Skeletal muscle cell (primary cell): ENCODE measurements around the gene SH3YL1.

Source experiments
- DNase-seq: peaks from one replicate; pipeline ENCODE4 v3.0.0-alpha.2; 2010; ENCODE audit warnings: low read depth
- H3K4me3 ChIP-seq: 2 replicates; pipeline ENCODE4 v1.5.1; 2011; ENCODE audit warnings: low read depth, mild to moderate bottlenecking, control low read depth, low read length, moderate library complexity

The SH3YL1 gene

DNA sequence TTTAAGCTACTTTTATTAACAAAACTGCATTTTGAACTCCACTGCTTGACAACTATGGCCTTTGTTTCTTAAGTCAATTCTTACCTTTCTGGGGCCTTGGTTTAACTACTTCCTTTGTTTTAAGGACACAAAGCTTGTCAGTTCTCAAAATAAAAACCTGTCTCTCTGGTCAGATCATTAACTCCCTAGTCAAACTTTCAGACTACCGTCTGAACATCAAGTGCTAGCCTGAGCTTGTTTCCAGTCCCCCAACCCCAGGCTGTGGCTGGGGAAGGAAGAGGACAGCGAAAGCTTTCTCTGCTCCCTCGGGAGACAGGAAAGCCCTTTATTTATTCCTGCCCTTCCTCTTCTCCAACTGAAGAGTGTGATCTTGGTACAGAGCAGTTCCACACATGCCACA is 1.7 kb downstream of the SH3YL1 start:
- H3K4me3 ChIP-seq, result no peak overlapping the region
- DNase-seq, result no peak

DNA sequence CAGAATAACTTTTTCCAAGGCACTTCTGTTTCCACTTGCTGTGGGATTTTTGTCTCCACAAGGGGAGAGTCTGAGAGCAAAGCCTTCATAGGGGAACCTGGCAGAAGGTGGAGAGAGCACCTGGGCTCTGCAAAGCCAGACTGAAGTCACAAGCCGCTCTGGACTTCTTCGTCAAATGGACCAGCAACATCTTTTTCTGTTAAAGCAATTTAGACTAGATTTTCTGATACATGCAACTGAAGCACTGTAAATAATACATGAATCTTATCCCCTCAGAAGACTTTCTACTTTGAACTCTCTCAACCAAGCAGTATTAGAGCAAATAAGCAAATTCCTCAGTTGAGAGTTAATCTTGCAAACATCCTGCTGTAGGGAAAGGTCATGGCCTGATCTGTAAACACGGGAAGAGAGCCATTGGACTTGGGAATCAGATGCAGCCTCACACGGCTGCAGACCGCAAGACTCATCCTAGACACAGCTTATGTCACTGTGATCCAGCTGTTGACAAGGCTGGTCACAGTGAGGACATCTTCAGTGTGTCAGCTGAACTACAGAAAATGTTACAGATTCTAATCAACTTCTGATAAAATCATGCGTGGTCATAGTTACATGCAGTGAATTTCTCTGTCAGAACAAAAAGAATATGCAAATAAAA is 3.2 kb downstream of the SH3YL1 start:
- H3K4me3 ChIP-seq, result no peak overlapping the region
- no peak for DNase-seq

DNA sequence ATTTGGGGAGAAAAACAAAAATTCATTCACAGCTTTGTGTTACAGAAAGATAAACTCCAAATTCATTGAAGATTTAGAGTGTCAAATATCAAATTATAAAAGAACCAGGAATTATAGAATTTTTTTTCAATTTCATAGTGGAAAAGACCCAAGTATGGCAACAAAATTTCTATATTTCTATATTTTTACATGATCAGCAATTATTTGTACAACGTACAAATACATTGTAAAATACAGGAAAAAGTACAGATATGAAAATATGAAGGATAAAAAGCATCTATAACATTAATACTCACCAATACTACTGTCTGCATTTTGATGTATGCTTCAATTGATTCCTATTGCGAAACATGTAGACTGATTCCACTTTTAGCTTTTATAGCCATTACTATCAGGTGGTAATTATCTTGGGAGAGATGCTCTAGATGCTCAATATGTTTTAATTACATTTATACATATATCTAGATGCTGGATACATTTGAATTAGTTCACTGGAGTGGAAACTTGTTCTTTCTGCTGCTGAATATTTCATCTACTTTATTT is 4.0 kb downstream of the SH3YL1 start:
- DNase-seq, result no peak
- no peak overlapping the region for H3K4me3 ChIP-seq

DNA sequence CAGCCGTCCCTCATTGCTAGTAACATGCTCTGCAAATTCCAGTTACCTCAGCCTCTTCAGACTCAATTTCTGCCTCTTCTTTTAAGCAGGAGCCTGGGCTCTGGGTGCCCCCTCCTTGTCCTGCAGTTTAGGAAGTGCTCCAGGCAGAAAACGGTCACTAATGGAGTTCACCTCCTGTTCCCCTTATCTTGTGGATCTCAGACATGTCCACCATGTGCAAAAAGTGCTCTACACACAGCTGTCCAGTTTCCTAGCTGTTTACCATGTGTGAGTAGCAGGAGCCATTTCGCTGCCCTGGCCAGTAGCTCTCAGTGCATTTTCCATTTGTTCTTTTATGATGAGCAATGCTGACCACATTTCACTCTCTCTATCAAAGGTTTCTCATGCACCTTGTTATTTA is 4.9 kb downstream of the SH3YL1 start:
- no peak for DNase-seq

DNA sequence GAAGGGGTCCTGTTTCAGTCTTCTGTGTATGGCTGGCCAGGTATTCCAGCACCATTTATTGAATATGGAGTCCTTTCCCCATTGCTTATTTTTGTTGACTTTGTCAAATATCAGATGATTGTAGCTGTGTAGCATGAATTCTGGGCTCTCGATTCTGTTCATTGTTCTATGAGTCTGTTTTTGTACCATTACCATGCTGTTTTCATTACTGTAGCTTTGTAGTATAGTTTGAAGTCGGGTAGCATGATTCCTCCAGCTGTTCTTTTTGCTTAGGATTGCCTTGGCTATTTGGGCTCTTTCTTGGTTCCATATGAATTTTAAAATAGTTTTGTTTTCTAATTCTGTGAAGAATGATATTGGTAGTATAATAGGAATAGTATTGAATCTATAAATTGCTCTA is 6.0 kb downstream of the SH3YL1 start:
- H3K4me3 ChIP-seq, result no peak overlapping the region
- no peak for DNase-seq

More for the DNA sequence above, 4.9 kb downstream of the SH3YL1 start:
- H3K4me3 ChIP-seq, result no peak overlapping the region

DNA sequence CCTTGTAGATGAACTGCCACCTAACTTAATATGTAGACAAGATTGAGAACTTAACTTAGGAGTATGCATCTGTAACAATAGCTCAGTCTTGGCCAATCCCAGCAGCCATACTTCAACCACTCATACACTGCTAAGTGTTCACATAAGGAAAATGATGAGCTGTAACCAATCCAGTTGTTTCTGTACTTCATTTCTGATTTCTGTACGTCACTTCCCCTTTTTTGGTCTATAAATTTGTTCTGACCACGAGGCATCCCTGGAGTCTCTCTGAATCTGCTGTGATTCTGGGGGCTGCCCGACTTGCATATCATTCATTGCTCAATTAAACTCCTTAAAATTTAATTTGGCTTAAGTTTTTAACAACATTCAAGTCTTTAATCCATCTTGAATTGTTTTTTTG is 6.4 kb downstream of the SH3YL1 start:
- no peak for DNase-seq
- H3K4me3 ChIP-seq, result no peak overlapping the region

DNA sequence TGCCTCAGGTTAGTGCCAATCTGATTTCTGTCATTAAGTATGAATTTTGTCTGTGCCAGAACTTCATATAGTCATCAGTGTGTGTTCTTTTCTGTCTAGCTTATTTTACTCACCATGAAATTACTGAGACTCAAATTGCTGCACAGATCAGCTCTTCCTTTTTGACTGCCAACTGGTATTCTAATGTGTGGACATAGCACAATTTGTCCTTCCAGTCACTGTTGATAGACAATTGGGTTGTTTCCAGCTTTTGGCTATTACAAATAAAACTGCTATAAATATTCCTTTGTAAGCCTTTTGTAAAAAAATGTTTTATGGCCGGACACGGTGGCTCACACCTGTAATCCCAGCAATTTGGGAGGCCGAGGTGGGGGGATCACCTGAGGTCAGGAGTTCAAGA is 7.7 kb downstream of the SH3YL1 start:
- H3K4me3 ChIP-seq, result no peak overlapping the region
- DNase-seq, result no peak

DNA sequence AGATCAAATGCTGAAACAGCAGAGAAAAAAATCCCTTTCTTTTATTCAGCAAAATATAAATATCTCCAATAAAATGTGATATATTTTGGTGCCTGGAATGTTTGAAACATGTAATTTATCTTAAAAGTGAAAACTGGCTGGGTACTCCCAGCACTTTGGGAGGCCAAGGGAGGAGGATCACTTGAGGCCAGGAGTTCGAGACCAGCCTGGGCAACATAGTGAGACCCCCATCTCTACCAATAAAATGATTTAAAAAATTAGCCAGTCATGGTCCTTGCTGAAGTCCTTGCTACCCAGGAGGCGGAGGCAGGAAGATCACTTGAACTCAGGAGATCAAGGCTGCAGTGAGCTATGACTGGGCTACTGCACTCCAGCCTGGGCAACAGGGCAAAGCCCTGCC is 8.6 kb downstream of the SH3YL1 start:
- H3K4me3 ChIP-seq, result no peak overlapping the region
- DNase-seq, result no peak

DNA sequence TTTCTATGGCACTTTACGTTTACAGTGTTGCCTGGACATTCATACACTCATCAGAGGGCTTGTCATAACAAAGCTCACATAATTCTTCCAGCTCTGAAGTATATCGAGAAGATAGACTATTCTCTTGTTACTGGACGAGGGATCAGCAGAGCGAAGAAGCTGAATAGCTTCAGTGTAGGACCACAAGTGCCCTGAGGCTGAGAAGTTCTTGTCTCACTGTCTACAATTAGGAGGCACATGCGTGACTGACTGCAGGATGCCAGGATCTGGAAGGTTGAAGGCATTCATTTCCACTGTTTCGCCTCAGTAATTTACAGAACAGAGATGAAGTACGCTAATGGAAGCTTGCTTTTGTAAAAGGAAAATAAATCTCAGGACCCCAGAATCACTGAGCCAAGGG is 9.6 kb downstream of the SH3YL1 start:
- DNase-seq, result no peak
- H3K4me3 ChIP-seq, result no peak overlapping the region

DNA sequence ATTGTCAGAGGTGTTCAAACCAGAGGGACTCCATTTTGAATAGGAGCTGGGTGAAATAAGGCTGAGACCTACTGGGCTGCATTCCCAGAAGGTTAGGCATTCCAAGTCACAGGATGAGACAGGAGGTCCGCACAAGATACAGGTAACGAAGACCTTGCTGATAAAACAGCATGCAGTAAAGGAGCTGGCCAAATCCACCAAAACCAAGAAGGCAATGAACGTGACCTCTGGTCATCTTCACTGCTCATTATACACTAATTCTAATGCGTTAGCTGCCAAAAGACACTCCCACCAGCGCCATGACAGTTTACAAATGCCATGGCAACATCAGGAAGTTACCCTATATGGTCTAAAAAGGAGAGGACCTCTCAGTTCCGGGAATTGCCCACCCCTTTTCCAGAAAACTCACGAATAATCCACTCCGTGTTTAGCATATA is 10.6 kb downstream of the SH3YL1 start:
- H3K4me3 ChIP-seq, result no peak overlapping the region
- no peak for DNase-seq

DNA sequence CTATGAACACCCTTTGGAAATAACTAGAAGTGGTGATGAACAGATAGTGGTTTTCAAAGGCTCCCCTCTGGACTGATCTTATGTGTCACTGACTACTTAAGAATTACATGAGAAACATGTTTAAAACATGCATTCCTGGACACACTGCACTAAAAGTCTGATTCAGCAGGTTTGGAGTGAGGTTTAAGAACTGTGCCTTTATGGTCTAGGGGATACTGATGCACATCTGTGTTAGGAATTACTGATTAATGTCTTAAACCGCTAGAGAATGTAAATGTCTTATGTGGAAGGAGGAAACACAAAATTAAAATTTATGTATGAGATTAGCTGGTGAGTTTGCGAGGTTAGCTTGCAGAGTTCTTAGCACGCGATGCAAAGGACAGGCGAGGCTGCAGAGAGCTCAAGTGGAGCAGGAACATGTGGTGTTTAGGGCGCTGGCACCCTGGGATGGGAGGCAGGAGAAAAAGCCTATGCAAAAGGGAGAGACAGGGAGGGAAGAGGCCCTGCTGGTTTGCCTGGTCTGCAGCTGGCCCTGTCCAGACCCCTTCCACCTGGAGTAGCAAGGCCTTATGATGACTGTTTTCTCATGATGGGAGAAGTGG is 11.7 kb downstream of the SH3YL1 start:
- no peak overlapping the region for H3K4me3 ChIP-seq
- no peak for DNase-seq

DNA sequence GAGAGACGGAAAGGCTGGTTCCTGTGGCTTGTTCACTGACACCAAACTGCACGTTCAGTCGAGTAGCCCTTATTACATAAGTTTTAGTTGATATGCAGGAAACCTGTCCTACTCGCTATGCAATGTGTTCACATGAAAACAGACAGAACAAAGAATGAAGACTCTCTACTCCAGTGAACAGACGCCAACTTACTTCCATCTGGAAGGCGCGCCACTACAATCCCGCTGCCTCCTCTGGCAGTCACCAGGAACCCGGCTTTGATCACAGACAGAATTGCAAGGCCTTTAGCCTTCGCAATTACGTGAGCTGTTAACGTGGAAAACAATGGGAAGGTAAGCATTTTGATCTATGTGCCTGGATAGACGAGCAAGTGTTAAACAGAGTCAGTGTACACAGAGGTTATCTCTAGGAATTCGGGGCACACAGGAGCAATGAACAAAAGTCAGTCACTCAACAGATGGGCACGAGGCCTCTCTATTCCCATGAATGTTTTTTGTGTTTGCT is 14.2 kb downstream of the SH3YL1 start:
- DNase-seq, result no peak
- no peak overlapping the region for H3K4me3 ChIP-seq

DNA sequence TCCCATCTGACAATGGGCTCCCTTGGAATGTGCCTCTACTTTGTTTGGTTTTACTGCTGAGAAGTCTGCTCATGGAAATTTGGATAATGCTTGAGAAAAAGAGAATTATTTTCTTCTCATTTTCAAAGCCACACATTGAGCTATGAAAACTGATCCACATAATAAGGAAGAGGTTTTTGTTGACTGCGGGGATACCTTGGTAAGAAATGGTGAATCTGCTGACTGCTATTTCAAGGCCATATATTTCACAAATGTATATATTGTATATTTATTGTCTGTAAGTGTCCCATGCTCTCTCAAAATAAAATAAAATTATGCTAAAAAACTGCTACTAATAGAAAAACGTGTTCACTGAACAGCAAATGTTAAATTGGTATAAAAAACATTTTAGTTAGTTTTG is 15.1 kb downstream of the SH3YL1 start:
- DNase-seq, result no peak
- H3K4me3 ChIP-seq, result no peak overlapping the region

DNA sequence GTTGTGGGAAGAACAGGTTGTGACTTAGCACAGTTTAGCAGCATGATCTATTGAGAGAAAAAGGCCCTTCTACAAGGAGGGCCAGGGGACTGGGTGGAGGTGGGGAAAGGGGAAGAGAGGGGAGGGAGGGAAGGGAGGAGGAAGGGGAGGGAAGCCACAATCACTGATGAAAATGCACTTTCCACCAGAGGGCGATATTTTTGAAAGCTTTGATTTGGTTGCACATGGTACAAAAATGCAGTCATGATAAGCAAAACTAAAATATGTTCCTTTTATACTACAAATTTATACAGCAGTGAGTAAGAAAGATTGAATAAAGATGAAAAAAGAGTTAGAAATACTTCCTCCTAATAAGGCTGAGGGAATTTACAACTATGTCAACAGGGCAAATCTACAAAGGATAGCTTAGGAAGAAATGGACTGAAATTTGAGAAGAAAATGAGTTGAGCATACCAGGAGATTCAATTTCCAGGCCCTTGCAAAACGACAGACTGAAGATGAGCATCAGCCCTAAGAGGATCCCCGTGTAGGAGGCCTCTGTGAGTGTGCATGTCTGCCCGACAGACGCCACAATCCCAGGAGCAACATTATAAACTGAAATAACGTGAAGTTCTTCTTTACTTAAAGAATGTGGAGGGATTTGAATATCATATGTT is 17.2 kb downstream of the SH3YL1 start:
- DNase-seq, result peak; percentile 27
- no peak overlapping the region for H3K4me3 ChIP-seq

DNA sequence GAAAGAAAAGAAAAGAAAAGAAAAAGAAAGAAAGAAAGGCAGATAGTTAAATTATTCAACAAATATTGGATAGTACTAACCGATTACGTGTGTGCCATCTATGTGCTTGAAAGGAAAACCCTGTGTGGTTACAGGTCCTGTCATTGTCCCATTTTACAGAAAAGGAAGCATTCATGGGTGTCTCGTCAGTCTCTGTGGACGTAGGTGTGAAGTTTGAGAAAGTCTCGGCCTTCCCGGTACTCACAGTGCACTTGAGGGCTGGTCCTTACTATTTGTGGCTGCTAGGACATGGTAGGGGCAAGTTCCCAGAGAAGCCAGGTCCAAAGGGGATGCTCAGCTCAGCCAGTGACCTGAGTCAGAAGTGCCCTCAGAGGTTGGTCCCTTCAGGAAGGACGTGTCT is 19.3 kb downstream of the SH3YL1 start:
- no peak for DNase-seq
- H3K4me3 ChIP-seq, result no peak overlapping the region

DNA sequence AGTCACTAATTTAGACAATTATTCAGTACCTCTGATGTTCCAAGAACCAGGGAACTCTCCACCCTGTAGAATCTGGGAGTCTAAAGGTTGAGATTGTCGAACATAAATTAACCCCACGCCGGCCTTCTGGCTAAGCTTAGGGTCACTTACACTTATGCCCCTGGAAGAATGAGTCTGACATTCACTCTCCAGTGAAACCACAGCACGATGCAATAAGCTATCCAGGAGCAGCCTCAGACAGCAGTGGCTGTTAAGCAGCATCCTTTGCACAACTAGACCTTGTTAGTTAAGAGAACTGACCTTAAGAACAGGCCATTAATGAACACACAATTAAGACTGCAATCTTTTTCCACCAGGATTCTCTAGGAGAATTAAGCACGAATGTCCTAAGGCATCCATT is 25.0 kb downstream of the SH3YL1 start:
- H3K4me3 ChIP-seq, result no peak overlapping the region
- DNase-seq, result no peak

DNA sequence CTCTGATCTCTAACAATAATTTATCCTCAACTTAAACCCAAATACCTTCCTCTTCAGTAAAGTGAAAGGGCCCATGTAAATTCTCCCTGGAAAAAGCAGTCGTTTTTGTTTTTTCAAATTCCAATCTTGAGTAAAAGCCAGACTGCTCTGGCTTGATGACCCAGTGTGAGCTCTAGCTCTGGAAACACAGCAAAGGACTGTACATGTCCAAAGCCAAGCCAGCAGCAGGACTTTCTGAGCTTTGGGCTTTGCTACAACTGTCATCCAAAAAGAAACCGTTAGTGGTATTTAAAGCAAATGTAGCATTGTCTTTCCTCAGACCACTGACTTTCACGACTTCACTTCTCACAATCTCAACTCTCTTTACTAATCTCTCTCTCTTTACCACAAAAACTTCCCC is 25.4 kb downstream of the SH3YL1 start:
- DNase-seq, result no peak
- no peak overlapping the region for H3K4me3 ChIP-seq

DNA sequence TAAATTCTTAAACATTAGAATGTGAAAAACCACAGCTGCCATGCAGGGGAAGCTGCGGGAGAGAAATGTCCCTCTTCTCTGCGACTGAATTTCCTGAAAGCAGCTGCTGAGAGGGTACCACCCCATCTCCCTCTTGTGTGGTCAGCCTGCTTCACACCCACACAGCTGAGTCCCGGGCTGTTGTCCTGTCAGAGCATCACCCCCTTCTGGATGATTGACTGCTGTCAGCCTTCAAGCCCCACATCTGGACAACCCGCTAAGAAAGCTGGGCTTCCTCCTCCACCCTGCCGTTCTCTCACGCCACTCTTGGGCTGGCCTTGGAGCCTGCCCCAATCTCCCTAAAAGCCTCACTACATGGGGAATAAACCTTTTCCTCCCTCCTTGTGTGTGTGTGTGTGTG is 26.0 kb downstream of the SH3YL1 start:
- no peak overlapping the region for H3K4me3 ChIP-seq
- DNase-seq, result no peak

DNA sequence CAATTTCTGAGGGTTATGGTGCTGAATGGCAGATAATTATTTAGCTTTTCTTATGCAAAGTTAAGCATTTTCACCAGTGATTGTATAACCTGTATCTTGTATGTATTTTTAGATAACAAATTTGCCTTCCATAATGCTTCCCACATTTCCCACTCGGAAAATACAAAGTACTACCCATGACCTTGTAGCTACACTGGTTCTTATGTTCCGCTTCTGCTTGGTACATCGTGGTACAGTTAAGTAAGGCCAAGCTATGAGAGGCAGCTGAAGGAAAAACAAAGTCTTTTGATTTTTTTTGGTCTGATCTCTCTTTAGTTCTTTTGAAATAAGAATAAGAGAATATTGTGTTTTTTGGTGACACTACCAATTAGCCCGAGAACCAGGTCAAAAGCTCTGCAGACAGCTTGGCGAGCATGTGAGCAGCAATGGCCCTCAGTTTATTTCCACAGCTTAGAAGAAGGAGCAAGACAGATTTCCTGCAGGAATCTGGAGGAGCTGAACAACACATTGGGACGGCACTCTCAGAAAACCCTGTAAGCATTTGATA is 26.8 kb downstream of the SH3YL1 start:
- H3K4me3 ChIP-seq, result no peak overlapping the region
- no peak for DNase-seq

DNA sequence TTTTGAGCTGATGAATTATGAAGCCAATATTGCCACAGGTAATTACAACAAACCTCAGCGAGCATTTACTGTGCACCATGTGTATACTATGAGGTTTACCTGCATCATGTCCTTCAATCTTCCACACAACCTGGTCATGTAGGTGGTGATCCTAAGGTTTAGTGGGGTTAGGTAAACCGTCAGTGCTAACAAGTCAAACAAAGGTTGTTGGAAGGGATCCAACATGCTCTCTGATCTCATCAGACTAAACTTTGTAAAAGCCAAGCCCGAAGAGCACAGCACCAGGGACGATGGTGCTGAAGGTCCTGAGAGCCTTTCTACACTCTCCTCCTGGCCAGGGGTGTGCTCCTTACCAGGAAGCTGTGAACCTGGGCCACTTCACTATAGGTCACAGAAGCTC is 29.4 kb downstream of the SH3YL1 start:
- DNase-seq, result no peak
- no peak overlapping the region for H3K4me3 ChIP-seq
